GM18861 (cell line): ENCODE results near the gene LAG3.
A peak's percentile ranks its signal among the peaks of the same experiment; 100 is the strongest.

Experiments
- ATAC-seq: cut with Tn5 transposase; IDR thresholded peaks from one replicate; pipeline ENCODE4 v1.9.1; 2021; ENCODE audit not compliant: unreplicated experiment

LAG3 gene

DNA sequence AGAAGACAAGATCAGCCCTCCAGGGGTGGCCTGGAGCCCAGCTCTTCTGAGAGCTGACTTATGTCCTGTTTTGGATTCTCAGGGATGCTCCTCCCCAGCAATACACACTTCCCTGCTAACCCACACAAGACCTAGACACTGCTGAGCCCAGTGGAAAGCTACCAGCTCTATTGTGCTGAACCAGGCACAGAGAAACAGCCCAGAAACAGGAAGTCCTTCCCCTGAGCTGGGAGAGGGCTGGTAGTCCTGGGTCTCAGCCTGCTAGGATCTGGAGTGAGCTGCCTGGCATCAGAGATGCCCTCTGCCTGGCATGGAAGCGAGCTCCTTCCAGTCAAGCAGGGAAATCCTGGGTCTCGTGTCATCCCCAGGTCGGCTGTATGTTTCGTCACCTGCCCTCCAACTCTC, 1.2 kb upstream of the LAG3 start:
- ATAC-seq, result no peak

DNA sequence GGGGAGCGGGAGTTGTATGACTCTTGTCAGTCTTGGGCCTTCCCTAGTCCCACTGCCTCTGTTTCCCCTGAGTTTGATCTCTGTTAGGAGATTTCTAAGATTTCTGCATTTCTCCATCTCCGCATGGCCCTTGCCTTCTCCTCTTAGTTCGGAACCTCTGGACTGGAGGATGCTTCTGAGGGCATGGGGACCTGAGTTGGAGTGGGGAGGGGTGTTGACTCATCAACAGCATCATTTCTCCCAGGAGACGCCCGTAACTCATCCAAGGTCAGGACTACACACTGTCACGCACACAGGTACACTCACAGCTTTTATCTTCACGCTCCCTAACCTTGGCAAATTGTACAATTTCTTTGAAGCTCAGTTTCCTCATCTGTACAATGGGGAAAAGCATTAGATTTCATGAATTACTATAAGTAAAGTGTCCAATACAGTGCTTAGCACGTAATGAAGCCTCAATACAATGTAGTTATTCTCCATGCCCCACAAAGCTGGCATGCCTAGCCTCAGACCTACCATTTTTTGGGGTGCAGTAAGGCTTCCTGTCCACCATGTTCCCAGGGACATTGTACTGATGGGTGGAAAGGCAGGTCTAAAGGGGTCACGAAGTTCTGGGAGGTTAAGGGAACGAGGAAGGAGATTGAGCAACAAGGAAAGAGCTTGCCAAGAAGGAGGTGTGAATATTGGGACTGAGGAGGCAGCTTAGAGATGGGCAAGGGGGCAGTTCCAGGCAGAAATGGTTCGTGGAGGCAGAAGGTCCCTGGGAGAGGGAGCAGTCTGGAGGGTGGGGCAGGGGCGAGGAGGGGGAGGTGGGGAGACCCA, 600 bp upstream of the LAG3 start:
- no peak for ATAC-seq

DNA sequence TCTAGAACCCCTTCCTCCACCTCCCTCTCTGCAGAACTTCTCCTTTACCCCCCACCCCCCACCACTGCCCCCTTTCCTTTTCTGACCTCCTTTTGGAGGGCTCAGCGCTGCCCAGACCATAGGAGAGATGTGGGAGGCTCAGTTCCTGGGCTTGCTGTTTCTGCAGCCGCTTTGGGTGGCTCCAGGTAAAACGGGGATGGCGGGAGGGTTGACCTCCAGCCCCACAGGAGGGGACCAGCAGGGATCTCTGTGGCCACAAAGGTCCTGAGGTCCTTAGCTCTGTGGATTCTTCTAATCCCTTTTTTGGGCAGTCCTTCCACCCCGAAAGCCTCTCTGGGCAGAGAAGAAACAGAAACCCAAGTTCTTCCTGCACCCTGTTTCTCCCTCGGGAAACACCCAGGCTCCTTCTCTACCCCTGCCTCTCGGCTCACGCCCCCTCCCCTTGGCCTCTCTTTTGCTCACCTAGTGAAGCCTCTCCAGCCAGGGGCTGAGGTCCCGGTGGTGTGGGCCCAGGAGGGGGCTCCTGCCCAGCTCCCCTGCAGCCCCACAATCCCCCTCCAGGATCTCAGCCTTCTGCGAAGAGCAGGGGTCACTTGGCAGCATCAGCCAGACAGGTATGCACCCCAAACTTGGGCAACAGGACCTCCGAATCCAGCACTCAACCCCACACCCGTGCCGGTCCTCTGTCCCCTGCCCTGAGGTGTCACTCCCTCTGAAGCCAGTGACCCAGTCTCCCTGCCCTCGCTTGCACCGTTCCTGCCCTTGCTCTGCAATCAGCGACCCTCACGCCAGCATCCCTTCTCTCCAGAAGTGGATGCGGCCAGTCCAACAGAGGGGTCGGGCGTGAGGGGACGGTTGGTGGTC, 638 bp downstream of the LAG3 start:
- no peak for ATAC-seq

DNA sequence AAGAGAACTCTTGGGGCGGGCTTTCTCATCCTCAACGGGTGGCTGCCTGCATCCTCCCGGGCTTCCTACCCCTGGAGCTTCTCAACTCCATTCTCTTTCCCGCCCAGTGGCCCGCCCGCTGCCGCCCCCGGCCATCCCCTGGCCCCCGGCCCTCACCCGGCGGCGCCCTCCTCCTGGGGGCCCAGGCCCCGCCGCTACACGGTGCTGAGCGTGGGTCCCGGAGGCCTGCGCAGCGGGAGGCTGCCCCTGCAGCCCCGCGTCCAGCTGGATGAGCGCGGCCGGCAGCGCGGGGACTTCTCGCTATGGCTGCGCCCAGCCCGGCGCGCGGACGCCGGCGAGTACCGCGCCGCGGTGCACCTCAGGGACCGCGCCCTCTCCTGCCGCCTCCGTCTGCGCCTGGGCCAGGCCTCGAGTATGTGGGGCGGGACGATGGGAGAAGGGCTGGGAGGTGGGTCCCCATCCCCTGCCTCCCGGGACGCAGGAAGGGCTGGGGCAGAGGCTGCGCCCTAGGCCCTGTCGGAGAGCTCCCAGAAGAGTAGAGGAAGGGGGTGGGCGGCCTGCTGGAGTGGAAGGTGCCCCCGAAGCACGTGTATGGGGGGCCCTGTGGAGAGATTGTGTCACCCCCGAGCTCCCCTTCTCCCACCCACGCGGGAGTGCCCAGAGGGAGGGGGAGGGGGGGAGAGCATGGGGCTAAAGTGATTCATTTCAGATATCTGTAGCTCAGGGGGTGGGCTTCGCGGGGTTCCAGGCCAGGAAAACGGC, 1.5 kb downstream of the LAG3 start:
- ATAC-seq, result no peak

DNA sequence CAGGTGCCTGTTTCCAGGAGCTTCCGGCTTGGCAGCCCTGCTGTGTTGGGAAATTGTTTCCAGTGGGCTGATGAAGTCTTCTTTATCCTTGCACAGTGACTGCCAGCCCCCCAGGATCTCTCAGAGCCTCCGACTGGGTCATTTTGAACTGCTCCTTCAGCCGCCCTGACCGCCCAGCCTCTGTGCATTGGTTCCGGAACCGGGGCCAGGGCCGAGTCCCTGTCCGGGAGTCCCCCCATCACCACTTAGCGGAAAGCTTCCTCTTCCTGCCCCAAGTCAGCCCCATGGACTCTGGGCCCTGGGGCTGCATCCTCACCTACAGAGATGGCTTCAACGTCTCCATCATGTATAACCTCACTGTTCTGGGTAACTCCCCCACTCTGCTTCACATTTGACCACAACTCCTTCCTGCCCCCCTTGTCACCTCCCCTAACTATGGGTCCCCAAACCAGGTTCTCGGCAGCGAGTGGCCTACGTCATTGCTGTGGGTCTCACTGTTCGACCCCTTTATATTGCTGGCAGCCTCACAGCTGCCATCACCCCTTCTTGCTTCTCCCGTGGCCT, 2.3 kb downstream of the LAG3 start:
- ATAC-seq, result no peak

DNA sequence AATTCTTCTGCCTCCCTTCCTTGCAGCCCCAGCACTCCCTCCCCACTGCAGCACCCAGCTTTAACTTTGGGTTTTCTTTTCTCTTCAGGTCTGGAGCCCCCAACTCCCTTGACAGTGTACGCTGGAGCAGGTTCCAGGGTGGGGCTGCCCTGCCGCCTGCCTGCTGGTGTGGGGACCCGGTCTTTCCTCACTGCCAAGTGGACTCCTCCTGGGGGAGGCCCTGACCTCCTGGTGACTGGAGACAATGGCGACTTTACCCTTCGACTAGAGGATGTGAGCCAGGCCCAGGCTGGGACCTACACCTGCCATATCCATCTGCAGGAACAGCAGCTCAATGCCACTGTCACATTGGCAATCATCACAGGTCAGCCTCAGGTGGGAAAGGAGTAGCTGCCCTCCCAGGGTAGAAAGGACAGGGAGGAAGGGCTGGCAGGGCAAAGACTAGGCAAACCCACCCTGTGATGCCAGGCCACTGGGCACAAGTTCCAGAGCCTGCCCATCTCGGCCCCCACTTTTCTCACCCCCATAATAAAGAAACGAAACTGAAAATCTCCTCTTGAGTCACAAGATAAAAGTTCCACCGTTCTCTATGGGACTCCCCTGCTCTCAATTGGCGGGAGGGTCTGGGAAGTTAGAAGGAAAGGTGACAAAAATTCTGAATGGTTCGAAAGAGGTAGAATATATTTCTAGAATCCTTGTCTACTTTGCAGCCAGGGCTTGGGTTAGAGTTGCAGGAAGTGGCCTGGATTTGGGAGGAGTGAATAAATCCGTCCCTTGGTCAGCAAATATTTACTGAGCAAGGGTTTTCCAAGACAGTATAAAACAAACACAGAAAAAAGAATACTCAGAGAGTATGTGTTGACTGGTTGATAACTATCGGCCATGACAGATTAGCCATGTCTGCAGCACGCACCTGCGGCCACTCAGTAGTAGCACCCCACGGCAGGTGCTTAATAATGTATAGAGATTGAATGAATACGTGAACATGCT, 3.2 kb downstream of the LAG3 start:
- no peak for ATAC-seq

DNA sequence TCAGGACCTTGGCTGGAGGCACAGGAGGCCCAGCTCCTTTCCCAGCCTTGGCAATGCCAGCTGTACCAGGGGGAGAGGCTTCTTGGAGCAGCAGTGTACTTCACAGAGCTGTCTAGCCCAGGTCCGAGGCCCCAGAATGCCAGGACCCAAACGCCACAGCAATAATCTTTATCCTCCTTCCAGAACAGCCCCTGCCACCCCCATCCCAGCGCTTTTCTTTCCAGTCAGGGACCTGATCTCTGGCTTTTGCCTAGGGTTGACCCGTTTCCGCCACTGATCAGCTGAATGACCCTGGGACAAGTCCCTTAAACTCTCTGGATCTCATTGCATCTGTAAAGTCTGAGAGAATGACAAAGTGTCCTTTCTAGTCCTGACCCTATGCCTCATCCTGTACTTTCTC, 5.1 kb downstream of the LAG3 start:
- ATAC-seq, result no peak

DNA sequence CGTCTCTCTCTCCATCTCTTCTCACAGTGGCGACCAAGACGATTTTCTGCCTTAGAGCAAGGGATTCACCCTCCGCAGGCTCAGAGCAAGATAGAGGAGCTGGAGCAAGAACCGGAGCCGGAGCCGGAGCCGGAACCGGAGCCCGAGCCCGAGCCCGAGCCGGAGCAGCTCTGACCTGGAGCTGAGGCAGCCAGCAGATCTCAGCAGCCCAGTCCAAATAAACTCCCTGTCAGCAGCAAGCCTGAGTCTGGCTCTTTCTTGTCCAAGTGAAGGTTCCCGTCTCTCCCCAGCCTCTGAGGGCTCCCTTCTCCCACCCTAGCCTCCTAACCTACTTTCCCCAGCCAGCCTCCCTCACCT, 5.9 kb downstream of the LAG3 start:
- ATAC-seq, result no peak

DNA sequence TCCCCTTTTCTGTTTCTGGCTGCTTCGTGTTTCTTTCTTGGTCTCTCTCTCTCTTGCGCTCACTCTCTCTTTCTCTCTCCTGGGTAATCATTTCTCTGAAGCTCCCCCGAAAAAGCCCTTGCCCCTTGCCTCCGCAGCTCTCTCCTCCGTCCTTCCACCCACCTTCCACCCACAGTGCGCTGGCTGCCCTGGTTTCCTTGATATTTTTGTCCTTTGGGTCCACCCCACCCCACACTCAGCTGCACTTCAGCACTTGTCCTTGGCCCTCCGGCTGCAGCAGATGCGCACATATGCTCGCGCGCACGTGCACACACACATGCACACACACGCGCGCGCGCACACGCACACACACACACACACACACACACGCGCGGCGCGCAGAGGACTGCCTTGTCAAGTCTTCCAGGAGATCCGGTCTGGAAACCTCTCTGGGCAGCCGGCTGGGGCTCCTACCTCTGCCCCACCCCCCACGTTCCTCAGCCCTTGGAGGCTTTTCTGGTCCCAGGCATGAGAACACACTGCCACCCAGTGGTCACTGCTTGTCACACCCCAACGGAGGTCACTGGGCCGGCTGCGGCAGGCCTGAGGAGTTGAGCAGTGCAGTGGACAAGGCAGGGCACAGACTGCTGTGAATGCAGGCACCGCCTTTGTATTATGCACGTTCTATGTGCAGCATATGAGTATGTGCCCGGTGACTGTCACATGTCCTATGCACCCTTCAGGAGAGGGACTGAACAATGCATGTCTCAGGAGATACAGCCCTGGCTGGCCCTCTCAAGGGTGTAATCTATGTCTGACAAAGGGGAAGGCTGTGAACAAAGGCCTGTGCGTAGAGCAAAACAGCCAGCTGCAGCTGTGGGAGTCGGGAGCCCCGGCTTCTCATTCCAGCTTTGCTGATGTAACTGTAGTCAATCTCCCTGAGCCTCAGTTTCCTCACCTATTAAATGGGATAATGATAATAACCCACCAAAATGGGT, 6.5 kb downstream of the LAG3 start:
- peak; percentile 62 for ATAC-seq

DNA sequence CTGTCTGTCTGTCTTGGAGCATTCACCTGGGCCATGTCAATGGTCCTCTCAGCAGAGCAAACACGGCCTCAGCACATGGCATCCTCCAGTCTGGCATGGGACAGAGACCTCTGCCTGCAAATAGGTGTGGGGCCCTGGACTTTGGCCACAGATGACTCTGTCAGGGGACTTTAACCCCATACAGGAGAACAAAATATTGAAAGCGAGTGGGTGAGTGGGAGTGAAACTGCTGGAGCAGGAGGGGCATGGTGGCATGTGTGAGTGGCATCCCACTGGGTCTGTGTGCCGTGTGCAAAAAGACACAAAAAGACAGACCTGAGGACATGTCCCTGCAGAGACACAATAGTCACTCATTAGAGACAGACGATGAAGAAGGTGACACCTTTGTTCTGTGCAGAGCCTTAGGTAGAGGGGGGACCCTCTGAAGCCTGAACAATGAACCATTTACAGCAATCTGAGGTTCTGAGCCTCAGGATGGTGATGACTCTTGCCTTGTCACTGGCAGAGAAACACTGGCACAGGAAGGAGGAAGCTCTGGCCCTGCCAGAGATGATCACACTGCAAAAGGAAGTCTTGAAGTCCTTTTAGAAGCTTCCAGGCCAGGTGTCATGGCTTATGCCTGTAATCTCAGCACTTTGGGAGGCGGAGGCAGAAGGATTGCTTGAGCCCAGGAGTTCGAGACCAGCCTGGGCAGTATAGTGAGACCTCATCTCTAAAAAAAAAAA, 7.5 kb downstream of the LAG3 start:
- no peak for ATAC-seq

DNA sequence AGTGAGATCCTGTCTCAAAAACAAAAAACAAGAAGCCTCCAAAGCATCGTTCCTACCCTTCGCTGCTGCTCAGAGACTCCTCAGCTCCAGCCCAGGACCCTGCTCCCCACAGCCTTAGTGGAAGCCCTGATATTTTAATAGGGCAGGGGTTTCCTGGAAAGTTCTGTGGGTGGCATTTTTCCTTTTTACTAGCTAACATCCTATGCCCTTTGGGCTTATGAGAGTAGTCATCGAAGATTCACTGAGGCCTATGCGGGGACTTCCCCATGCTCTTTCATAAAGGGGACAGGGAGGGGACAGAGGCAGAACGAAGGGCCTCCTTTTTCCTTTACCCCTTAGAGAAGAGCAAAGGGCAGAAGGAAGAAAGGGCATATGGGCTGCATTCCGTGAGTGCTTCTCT, 8.3 kb downstream of the LAG3 start:
- ATAC-seq, result no peak

DNA sequence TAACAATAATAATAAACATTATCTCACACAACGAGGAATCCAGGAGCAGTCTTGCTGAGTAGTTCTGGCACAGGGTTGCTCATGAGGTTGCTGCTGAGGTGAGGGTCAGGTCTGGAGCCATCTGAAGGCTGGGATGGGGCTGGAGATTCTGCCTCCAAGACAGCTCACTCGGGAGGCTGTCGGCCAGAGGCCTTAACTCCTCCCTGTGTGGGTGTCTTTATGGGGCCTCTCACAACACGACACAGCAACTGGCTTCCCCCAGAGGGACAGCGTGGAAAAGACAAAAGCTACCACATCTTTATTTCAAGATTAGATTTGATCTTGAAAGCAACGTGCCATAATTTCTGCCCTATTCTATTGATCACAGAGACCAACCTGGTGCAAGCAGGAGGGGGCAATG, 9.8 kb downstream of the LAG3 start:
- no peak for ATAC-seq

DNA sequence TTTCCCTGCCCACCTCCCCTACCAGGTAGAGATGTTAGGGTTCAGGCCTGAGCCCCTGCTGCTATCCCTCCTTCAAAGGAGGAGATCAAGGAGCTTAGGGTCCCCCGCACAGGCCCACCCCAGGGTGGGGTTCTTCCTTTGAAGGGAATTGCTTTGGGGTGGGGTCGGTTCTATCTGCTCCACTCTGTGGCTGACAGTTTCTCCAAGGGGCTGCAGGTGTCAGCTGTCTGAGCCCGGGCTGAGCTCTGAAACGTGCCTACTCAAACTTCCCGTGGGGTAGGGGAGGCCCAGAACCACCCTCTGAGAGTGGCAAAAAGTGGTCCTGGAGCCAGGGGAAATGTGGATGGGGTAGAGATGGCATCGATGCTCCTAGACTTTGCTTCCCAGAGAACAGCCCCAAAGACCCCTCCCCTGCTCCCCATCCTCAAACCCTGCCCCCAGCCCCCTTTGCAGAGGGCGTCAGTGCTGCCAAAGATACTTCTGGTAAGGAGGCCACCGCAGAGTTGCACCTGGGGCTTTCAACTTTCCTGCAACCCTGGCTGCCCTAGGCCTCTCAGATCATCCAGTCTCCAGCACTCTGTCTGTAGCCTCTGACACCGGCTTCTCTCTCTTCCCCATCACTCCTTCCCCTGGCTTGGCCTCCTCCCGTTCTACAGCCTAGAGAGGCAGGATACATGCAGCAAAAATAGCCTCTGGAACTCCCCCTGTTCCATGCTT, 10.7 kb downstream of the LAG3 start:
- no peak for ATAC-seq

DNA sequence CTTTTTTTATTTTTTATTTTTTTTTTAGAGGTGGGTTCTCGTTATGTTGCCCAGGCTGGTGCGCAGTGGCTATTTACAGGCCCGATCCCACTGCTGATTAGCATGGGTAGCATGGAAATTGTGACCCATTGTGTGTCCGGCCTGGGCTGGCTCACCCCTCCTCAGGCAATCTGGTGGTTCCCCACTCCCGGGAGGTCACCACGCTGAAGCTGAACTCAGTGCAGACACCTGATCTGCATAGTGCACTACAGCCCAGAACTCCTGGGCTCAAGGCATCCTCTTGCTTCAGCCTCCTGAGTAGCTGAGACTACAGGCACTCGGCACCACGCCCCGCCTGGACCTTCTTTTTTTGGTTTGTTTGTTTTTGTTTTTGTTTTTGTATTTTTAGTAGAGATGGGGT, 11.5 kb downstream of the LAG3 start:
- ATAC-seq, result no peak

DNA sequence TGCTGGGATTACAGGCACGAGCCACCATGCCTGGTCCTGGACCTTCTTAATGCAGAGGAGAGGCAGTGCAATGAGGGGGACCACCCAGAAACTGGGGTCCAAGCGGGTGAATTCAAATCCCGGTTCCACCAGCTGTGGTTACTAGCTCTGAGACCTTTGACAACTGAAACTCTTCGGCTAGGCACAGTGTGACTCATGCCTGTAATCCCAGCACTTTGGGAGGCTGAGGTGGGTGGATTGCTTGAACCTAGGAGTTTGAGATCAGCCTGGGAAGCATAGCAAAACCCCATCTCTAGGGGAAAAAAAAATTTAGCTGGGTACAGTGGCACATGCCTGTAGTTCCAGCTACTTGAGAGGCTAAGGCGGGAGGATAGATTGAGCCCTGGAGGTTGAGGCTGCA, 12.0 kb downstream of the LAG3 start:
- no peak for ATAC-seq

DNA sequence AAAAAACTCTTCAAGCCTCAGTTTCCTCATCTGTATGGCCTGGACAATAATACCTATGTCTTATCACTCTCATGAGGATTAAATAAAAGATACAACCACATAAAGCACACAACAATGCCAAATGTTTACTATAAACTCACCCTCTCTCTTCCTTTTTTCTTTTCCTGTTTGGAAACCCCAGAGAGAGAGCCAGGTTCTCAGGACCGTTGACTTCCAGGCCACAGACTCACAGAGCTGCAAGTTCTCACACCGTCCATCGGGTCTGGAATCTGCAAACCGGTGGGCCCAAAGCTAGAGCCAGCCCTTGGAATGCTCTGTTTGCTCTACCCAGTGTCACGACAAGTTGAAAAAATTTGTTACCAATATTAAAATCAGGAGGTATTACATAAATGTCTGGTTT, 12.4 kb downstream of the LAG3 start:
- no peak for ATAC-seq

DNA sequence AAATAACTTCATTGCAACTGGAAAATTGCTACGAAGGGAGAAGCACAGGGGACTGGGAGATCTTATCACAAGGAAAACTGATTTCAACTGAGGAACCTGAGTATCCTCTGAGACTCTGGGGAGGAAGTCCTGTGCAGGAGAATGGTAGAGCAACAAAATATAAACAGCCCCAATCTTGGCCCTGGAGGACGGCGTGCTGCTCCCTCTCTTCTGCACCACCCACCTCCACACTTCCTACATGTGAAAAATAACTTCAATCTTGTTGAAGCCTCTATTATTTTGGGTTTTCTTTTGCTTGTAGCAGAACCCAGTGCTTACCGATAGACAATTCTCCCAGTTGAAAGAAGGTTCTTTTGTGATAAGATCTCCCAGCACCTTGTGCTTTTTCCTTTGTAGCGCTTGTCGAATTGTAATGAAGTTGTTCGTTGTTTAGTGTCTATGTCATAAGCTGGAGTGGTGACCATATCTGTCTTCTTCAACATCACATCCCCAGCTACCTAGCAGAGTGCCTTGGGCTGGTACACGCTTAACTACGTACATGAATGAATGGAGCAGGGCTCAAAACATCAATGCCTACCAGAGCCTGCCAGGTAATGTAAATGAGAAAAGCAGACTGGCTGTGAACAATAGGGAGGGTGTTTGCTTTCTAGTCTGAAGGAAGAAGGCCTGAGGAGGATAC, 14.2 kb downstream of the LAG3 start:
- ATAC-seq, result no peak
